Ascending aorta (tissue), 2 donors: Measurements from ENCODE around the gene TPRG1L. TPM values are rescaled to one million over a fixed set of nuclear protein-coding genes. Genes with fewer than 3 reads are reported as not detected.
A peak's percentile ranks its signal among the peaks of the same experiment; 100 is the strongest.

Source experiments
- DNase-seq, 2 donors: peaks; one replicate each; pipeline ENCODE4 v3.0.0-alpha.2; 2019; ENCODE audit warnings: low spot score in 2 of 2
- H3K27ac ChIP-seq, 2 donors: fragments of 200-600 bp; sonication (generic); one replicate each; pipeline ENCODE4 v1.5.1; 2016 to 2017; ENCODE audit warnings: mild to moderate bottlenecking in 1 of 2
- H3K27me3 ChIP-seq: fragments of 200-600 bp; sonication (generic); one replicate; pipeline ENCODE4 v1.5.1; 2017
- H3K36me3 ChIP-seq, 2 donors: fragments of 200-600 bp; sonication (generic); one replicate each; pipeline ENCODE4 v1.5.1; 2016
- H3K4me1 ChIP-seq, 2 donors: fragments of 200-600 bp; sonication (generic); one replicate each; pipeline ENCODE4 v1.5.1; 2016 to 2017; ENCODE audit warnings: mild to moderate bottlenecking in 1 of 2
- H3K4me3 ChIP-seq, 2 donors: fragments of 200-600 bp; sonication (generic); one replicate each; pipeline ENCODE4 v1.5.1; 2016 to 2017; ENCODE audit warnings: mild to moderate bottlenecking in 1 of 2
- H3K9me3 ChIP-seq, 2 donors: fragments of 200-600 bp; sonication (generic); one replicate each; pipeline ENCODE4 v1.5.1; 2016
- CTCF ChIP-seq, 3 experiments: fragments of 200-600 bp in 2 of 3; fragments of 450-650 bp in 1 of 3; sonication (generic) in 2 of 3; IDR thresholded peaks; one replicate each; pipeline ENCODE4 v1.5.1; 2016 to 2019; ENCODE audit warnings: antibody characterized with exemption in 3 of 3, mild to moderate bottlenecking in 1 of 3, moderate library complexity in 1 of 3
- intact Hi-C: fragments of 100-400 bp; cut with DNase I; formaldehyde crosslinking; loops from one replicate; pipeline ENCODE4 v1.15.1; 2023
- total RNA-seq: library from RNA; depleted of rRNA; stranded (reverse); fragments of >200 nt; gene quantifications from one replicate; pipeline ENCODE4 v1.1.0, GENCODE V29; 2016

Gene TPRG1L
- total RNA-seq, 1 donor from 2014 or later: 18.9 TPM

DNA sequence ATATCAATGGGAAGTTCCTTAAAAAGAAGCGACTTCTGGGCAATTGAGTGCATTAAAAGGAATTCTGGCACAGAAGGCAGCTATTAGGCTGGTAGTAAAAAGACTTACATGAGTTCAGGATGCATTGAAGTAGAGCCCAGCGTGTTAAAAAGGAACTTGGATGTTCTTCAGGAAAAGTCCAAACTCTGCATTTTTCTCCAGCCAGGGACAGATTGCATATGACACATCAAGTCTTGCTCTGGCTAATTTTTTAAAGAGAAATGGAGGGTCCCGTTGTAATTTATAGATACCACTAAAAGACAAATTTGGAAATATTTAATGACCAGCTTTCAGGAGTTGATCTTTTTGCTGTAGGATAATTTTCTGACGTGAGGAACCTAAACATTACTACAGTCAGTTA, 1.2 kb downstream of the TPRG1L start:
- TF ChIP-seq CTCF (IDR thresholded peaks at IDR 0.05): no peak
- no peak for DNase-seq
- Histone ChIP-seq H3K36me3 (peaks cover 26 to 36% of the 10 kb centered on the region in 2 donors), H3K4me3 (peak overlapping the region in 1 of 2 donors; percentile 97), H3K27ac (peak overlapping the region in 1 of 2 donors; percentile 62), H3K27me3 (no peaks in the 10 kb centered on the region), H3K4me1 (peaks cover 11 to 15% of the 10 kb centered on the region in 2 donors), H3K9me3 (no peaks in the 10 kb centered on the region)
- intact Hi-C loops: loop anchor here (10.0 kb wide), 1 partner anchor 1041 kb away; the partner anchor contains the start of gene PRXL2B

DNA sequence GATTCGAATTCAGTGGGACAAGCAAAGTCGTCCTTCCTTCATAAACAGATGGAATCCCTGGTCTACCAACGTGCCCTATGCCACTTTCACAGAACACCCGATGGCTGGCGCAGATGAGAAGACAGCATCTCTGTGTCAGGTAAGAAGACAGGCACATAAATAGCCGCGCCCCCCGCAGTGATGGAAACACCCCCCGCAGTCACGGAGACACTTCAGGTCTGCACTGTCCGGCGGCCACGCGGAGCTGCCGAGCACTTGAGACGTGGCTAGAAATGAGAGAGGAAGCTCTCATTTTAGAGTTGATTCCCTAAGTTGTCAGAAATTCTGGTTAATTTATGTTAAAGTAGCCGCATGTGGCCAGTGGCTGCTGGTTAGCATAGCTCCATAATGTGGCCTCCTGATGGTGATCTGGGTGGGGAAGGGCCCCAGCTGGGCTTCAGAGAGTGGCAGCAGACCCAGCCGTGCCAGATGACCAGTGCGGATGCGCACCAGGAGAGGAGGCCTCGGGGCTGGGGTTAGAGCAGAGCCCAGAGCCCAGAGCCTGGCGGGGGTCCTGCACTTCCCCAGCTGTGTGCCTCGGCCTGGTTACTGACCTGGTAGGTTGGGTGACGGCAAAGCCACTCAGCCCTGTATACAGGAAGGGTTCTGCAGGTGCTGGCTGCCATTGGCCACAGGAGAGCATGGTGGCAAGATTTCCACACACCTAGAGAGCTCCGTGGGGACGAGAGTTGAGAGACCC, 2.9 kb downstream of the TPRG1L start:
- no peaks in the 10 kb centered on the region for H3K9me3 ChIP-seq
- TF ChIP-seq CTCF (IDR thresholded peaks at IDR 0.05): no peak
- no peak overlapping the region for H3K4me3 ChIP-seq
- H3K27me3 ChIP-seq: no peaks in the 10 kb centered on the region
- H3K36me3 ChIP-seq: peaks cover 38 to 53% of the 10 kb centered on the region in 2 donors
- no peak overlapping the region for H3K27ac ChIP-seq
- peaks cover 11 to 15% of the 10 kb centered on the region in 2 donors for H3K4me1 ChIP-seq
- DNase-seq: no peak
- intact Hi-C loops: loop anchor here (10.0 kb wide), 1 partner anchor 1043 kb away; the partner anchor contains the start of gene PRXL2B

DNA sequence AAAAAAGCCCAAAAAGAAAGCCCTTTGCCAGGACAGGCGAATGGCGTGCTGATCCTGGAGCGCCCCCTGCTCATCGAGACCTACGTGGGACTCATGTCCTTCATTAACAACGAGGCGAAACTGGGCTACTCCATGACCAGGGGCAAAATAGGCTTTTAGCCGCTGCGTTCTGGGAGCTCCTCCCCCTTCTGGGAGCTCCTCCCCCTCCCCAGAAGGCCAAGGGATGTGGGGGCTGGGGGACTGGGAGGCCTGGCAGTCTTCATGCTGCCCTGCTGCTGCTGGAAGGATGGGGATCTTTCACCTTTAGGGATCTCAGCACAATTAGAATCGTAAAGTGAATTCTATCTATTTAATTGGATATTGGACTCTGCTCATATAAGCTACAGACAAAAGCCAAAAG, 3.6 kb downstream of the TPRG1L start:
- Histone ChIP-seq H3K4me3 (no peak overlapping the region), H3K4me1 (peaks cover 10% of the 10 kb centered on the region in 2 donors), H3K9me3 (no peaks in the 10 kb centered on the region), H3K27ac (no peak overlapping the region), H3K36me3 (peaks cover 44 to 60% of the 10 kb centered on the region in 2 donors), H3K27me3 (no peaks in the 10 kb centered on the region)
- TF ChIP-seq CTCF (IDR thresholded peaks at IDR 0.05): no peak
- intact Hi-C loops: loop anchor here (10.0 kb wide), 1 partner anchor 1044 kb away; the partner anchor contains the start of gene PRXL2B
- no peak for DNase-seq

DNA sequence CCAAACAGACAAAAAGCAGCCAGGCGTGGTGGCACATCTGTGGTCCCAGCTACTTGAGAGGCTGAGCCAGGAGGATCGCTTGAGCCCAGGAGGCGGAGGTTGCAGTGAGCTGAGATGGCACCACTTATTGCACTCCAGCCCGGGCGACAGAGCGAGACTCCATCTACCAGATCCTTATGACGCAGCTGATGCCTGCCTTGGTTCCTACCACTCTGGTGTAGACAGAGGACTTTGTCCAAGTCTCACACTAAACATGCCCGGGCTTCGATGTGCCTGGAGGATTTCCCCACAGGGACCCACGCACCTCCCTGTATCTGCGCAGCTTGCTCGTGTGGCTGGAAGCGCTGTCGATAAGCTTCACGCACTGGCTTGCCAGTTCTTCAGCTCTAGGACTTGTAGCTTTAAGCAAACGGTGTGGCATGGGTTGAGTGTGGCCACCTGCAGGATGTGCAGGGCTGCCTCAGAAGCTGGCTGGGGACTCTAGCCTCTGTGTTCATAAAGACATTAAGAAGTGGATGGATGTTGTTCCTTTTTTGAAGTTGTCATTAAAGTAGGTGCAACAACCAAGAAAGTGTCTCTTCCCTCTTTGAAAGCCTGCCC, 4.8 kb downstream of the TPRG1L start:
- Histone ChIP-seq H3K4me1 (peaks cover 4 to 6% of the 10 kb centered on the region in 2 donors), H3K27ac (no peak overlapping the region), H3K36me3 (peaks cover 55 to 72% of the 10 kb centered on the region in 2 donors), H3K27me3 (no peaks in the 10 kb centered on the region), H3K9me3 (no peaks in the 10 kb centered on the region), H3K4me3 (no peak overlapping the region)
- intact Hi-C loops: loop anchor here (10.0 kb wide), 1 partner anchor 1045 kb away; the partner anchor contains the start of gene PRXL2B
- no peak for TF ChIP-seq CTCF (IDR thresholded peaks at IDR 0.05)
- DNase-seq: no peak

- H3K27me3 ChIP-seq: no peaks in the 10 kb centered on the region
- no peak overlapping the region for H3K27ac ChIP-seq
- H3K4me3 ChIP-seq: no peak overlapping the region
- H3K36me3 ChIP-seq: peaks cover 60 to 78% of the 10 kb centered on the region in 2 donors
- DNase-seq: no peak
- intact Hi-C loops: no loop called here
- H3K4me1 ChIP-seq: peaks cover 4 to 6% of the 10 kb centered on the region in 2 donors
- H3K9me3 ChIP-seq: no peaks in the 10 kb centered on the region
- TF ChIP-seq CTCF (IDR thresholded peaks at IDR 0.05): no peak
These were observed 5.4 kb downstream of the TPRG1L start for GRCh38 chr1:3630161-3630611.
